GM13976 (cell line): ENCODE results near the gene ZBTB17.

Experiments
- DNase-seq: peaks from one replicate; pipeline ENCODE4 v3.0.0; 2012; ENCODE audit warnings: low spot score
- in situ Hi-C: fragments of 300-500 bp; cut with MboI; formaldehyde crosslinking; loops from one replicate; pipeline ENCODE4 v1.12.0; 2022; ENCODE audit warnings: low sequenced_read_pairs, mixed read lengths, inconsistent platforms; ENCODE audit not compliant: unreplicated experiment
- TF ChIP-seq, protein P1 (sequence below): IDR thresholded peaks from 2 replicates; pipeline ENCODE4 v1.5.1; 2012; ENCODE audit warnings: borderline replicate concordance, mild to moderate bottlenecking; ENCODE audit not compliant: insufficient read depth; ENCODE audit errors: extremely low read depth, missing control alignments, control extremely low read depth

Gene ZBTB17

DNA sequence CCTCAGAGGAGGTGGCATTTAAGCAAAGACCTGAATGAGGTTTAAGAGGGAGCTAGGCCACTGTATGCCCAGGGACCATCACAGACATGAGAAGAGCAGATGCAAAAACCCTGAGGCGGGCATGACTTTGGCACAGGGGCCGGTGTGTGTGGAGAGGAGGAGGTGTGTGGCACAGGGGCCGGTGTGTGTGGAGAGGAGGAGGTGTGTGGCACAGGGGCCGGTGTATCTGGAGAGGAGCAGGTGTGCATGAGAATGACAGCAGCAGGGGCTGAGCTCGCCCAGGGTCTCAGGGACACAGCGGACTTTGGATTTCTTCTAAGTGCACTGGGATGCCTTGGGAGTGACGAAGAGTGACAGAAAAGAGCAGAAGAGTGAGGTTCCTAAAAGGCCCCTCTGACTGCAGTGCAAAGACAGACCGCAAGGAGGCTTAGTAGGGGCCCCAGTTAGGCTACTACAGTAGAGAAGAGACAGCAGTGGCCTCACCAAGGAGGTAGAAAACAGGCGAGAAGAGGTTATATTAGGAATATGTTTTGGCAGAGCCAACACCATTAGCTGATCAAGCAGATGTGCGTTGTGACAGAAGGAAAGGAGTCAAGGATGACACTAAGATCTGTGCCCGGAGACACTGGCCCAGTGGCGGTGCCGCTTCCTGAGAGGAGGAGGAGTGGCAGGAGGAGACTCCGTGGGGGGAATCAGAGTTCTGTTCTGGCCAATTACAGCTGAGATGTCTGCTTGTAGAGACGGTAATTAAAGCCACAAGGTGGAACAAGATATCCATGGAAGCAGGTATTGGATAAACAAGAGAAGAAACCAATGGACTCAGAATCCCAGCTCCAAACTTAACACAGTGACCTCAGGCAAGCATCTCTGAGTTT, 18.4 kb downstream of the ZBTB17 start:
- in situ Hi-C loops = no loop called here
- DNase-seq = no peak
- TF ChIP-seq, protein P1, sequence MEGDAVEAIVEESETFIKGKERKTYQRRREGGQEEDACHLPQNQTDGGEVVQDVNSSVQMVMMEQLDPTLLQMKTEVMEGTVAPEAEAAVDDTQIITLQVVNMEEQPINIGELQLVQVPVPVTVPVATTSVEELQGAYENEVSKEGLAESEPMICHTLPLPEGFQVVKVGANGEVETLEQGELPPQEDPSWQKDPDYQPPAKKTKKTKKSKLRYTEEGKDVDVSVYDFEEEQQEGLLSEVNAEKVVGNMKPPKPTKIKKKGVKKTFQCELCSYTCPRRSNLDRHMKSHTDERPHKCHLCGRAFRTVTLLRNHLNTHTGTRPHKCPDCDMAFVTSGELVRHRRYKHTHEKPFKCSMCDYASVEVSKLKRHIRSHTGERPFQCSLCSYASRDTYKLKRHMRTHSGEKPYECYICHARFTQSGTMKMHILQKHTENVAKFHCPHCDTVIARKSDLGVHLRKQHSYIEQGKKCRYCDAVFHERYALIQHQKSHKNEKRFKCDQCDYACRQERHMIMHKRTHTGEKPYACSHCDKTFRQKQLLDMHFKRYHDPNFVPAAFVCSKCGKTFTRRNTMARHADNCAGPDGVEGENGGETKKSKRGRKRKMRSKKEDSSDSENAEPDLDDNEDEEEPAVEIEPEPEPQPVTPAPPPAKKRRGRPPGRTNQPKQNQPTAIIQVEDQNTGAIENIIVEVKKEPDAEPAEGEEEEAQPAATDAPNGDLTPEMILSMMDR = no peak

DNA sequence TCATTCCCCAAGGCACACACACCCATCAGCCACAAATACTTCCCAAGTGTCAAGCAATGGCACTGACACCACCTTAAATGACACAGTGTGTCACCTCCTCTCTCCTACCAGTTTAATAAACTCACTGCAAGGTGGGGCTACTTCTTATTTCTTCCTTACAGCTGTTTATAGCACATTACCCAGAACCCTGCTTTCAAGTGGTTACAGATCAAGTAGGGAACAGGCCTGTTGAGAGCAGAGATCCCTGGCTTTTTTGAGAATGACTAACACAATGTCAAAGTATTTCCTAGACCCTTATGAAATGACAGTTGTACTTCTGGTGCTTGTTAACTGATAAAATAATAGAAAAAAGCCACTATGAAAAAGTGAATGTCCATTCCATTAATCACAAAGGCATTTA, 19.8 kb downstream of the ZBTB17 start:
- DNase-seq = no peak
- in situ Hi-C loops = no loop called here
- TF ChIP-seq, protein P1 = no peak

DNA sequence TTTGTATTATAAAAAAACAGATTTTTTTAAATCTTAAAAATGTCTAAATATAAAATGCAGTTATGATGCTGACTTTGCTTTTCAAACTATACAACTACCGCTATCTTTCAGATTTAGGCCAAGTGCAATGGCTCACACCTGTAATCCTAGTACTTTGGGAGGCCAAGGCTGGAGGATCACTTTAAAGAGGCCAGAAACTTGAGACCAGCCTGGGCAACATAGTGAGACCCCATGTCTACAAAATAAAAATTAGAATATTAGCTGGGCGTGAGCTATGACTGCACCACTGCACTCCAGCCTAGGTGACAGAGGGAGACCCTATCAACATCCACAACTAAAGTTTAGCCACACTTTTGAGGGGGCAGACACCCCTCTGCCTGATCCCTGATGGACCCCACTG, 20.3 kb downstream of the ZBTB17 start:
- TF ChIP-seq, protein P1 = no peak
- DNase-seq = no peak
- in situ Hi-C loops = no loop called here

DNA sequence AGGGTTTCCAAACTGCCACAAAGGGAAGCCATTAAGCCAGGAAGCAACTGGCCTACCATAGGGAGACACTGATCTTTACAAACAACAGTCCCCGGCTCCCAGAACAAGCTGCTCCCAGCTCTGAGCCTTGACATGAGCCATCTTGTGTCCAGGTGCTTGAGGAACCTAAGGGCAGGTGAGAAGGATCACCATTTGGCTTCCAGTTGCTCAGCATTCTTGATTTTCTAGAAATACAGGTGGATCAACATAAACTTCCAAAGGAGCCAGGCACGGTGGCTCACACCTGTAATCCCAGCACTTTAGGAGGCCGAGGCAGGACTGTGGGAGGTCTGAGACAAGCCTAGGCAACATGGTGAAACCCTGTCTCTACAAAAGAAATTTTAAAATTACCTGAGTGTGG, 21.6 kb downstream of the ZBTB17 start:
- TF ChIP-seq, protein P1 = no peak
- in situ Hi-C loops = no loop called here
- DNase-seq = no peak

DNA sequence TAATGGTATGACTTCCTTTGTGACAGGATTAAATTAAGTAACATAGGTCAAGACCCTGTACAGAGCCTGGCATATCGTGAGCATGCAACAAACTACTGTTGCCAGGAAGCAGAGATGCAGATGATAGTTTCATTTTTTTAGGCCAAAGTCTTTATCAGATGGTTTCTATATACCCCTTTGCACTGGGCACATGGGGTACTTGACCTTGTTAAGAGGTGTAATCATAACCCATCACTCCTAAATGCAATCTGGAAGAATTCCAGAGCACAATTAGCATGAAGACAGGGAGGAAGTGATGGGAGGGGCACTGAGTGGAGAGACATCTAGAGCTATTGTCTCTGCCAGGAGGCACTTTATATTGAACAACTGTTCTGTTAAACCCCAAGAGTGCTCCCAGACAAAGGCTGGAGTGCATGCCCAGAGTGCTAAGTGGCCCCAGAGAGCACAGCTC, 22.1 kb downstream of the ZBTB17 start:
- TF ChIP-seq, protein P1 = no peak
- in situ Hi-C loops = no loop called here
- no peak for DNase-seq

DNA sequence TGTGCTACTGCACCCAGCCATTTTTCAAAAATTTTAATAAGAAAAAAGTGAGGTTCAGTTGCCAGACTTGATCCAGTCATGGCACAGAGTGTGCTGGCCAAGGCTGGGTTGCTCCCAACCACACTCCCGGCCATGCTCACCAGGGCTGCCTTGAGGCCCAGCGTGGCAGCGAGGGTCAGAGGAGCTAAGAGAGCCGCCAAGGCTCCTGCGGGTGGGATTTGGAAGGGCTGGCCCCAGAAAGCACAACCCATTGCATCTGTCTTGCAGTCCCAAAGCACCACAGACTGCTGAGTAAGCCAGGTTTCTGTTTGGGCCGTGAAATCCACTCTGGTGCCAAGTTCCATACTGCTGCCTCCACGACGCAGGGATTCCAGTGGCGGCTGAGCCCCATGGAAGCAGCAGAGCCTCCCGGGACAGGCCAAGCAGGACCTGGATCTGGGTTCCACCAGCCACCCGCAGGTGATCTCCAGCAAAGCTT, 22.6 kb downstream of the ZBTB17 start:
- DNase-seq = no peak
- in situ Hi-C loops = no loop called here
- TF ChIP-seq, protein P1 = no peak
